GM19328 (cell line): ENCODE measurements around the gene ZNF566.

Experiments
- ATAC-seq: cut with Tn5 transposase; IDR thresholded peaks from one replicate; pipeline ENCODE4 v1.9.1; 2021; ENCODE audit warnings: mild to moderate bottlenecking, moderate library complexity; ENCODE audit not compliant: unreplicated experiment

ZNF566 gene

DNA sequence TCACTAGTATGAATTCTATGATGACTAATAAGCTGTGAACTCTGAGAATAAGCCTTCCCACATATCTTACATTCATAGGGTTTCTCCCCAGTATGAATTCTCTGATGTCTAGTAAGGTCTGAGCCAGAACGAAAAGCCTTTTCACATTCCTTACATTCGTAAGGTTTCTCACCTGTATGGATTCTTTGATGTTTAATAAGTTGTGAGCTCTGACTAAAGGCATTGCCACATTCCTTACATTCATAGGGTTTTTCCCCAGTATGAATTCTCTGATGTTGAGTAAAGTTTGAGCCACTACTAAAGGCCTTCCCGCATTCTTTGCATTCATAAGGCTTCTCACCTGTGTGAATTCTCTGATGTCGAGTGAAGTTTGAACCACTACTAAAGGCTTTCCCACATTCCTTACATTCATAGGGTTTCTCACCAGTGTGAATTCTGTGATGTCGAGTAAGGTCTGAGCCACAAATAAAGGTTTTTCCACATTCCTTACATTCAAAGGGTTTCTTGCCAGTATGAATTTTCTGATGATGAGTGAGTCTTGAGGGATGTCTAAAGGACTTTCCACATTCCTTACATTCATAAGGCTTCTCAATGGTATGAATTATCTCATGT lies 40.2 kb downstream of the ZNF566 start:
- no peak for ATAC-seq

- no peak for ATAC-seq
Observed at GRCh38 chr19:36441339-36441738, 48.0 kb downstream of the ZNF566 start.

GRCh38 chr19:36436531-36436930 lies 52.8 kb downstream of the ZNF566 start:
- ATAC-seq = no peak

DNA sequence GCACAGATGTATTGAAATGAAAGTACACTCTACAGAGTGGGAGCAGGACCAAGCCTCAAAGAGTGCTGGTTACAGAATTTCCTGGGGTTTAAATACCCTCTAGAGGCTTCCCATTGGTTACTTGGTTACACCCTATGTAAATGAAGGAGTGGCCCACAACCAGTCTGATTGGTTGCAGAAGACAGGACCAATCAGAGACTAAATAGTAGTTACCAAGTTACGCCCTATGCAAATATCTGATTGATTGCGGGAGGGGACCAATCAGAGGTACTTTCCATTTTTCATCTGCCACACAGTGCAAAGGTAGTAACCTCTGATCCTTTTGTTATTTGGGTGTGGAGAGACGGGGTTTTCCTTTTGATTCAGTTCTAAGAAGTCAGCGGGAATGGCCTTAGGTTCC lies 65.4 kb downstream of the ZNF566 start:
- no peak for ATAC-seq

DNA sequence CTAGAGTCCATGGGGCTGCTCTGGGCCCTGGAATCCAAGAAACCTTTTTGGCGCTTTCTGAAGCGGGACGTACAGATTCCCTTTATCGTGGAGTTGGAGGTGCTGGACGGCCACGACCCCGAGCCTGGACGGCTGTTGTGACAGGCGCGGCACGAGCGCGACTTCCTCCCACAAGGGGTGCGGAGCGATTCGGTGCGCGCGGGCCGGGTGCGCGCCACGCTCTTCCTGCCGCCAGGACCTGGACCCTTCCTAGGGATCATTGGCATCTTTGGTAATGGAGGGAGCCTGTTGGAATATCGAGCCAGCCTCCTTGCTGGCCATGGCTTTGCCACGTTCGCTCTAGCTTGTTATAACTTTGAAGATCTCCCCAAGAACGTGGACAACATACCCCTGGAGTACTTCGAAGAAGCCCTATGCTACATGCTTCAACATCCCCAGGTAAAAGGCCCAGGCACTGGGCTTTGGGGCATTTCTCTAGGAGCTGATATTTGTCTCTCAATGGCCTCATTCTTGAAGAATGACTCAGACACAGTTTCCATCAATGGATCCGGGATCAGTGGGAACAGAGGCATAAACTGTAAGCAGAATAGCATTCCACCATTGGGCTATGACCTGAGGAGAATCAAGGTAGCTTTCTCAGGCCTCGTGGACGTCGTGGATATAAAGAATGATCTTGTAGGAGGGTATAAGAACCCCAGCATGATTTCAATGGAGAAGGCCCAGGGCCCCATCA lies 67.4 kb downstream of the ZNF566 start:
- ATAC-seq = no peak

DNA sequence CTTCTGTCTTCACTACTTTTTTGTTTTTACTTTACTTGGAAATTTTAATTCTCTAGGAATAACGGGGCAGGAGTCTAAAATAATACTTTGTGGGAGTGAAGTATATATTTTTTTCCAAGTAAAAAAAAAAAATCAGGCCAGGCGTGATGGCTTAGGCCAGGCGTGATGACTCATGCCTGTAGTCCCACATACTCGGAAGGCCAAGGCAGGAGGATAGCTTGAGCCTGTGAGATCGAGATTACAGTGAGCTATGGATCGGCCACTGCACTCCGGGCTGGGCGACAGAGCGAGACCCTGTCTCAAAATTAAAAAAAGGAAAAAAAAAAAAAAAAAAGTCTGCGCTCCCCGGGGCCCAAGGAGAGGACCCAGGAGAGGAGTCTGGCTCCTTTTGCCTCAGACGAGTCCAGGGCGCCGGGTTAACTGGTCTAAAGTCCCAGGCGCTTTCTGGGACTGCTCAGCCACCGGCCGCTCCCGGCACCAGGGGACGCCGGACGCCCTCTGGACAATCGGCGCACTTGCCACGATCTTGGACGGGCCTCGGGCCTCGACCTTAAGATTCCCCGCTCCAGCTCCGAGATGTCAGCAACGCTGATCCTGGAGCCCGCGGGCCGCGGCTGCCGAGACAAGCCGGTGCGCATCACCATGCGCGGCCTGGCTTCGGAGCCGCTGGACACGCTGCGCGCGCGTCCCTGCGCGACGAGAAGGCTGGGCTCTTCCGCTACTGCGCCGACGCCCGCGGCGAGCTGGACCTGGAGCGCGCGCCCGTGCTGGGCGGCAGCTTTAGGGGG lies 68.2 kb downstream of the ZNF566 start:
- no peak for ATAC-seq

DNA sequence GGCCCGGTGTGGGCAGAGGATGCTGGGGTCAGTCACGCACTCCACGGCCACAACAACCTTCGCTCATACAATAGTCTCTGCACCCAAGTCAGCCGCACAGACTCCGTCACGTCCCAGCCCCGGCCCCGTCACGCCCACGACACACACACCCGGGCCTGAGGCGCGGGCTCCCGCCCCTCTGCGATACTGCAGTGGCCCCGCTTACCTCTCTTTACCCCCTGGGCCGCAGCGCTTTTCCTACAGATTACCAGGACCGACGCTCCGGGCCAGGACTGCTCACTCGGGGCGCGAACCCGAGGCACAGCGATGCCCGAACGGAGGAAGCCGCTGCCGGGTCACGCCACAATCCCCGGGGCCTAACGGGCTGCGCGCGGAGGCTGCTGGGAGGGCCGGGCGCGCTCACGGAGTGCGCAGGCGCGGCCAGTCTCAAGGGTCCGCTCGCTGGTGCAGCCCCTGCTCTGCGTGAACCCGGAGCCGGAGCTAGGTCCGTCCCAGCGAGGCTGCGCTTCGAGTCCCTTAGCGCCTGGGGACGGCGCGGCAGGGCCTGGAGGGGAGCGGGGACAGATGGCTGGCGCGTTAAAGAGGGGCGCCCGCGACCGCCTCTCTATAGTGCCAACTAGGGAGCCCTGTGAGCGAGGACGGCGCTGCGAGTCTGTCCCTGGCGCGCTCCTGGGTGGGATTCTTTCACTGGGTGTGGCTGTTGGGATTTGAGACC lies 70.9 kb downstream of the ZNF566 start, which contains the start of gene ZFP82:
Gene ZFP82, minus strand, starts transcription at position 358 of the 715 bp plus-strand sequence. CDS start 8,855 bp downstream, outside the sequence.
- ATAC-seq = no peak

DNA sequence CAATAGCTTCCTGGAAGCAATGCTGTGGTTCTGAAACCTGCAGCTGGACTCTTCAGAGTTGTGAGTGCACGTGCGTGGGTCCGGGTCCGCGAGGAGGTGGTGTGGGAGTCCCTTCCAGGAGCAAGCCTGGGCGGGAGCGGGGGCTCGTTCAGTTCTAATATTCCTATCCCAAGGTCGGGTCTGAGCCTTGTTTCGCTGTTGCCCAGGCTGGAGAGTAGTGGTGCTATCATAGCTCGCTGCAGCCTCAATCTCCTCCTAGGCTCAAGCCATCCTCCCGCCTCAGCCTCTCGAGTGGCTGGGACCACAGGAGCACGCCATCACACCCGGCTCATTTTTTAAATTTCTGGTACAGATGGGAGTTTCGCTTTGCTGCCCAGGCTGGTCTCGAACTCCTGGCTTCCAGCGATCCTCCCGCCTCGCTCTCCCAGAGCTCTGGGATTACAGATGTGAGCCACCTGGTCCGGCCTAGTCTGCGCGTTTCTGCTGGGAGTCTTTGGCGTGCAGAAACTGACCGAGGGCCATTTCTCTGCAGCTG lies 71.5 kb downstream of the ZNF566 start:
- ATAC-seq = no peak

GRCh38 chr19:36409841-36410240 lies 79.5 kb downstream of the ZNF566 start:
- no peak for ATAC-seq

- ATAC-seq = no peak
Observed at GRCh38 chr19:36408101-36408500, 81.3 kb downstream of the ZNF566 start.

DNA sequence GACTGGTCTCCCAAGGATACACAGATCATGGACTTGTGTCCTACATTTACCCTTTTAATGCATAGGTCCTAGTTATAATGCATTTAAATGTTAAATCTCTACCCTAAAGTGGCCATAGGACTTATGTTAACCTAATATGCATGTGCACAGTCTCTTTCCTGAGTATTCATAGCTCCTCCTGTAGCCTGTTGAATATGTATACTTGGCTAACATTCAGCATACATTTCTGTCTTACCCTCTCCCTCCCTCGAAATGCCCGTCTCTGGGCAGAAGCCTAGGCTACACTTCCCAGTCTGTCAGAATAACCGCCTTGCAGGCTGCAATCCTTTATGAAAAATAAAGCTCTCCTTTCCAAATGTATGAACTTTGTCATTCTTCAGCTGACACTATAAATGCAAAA lies 84.9 kb downstream of the ZNF566 start:
- ATAC-seq = no peak

DNA sequence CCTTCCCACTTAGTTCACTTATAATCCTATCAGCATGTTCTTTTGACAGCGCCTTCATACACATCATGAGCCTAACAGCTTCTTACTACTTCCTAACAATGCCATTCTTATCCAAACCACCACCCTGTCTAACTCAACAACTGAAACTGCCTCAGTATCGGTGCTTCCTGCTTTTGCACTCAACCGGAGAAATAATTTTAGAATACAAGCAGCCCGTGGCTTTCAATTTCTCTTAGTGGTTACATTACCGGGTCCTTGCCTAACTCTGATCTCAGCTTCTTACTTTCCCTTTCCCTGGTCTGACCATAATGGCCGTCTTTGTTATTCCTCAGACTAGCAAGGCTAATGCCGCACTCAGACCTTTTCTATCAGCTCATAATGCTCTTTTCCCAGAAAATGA lies 87.9 kb downstream of the ZNF566 start:
- ATAC-seq = no peak

- no peak for ATAC-seq
Observed at GRCh38 chr19:36398571-36398970, 90.8 kb downstream of the ZNF566 start.
